ENCODE results near the gene RMND5B.
"Not testable (repeated sequence)": the region's sequence is repeated elsewhere in the genome, so short reads cannot be mapped to it uniquely, and the experiment has no call there.

RMND5B gene

GRCh38 chr5:178086266-178086665, 44.5 kb upstream of the RMND5B start:
- Histone ChIP-seq H2BK15ac (ENCODE audit: low read depth, poor library complexity, severe bottlenecking) (no peak overlapping the region), H3K4me3 (ENCODE audit: insufficient read depth in 1 of 2, low read depth in 1 of 2, low read length in 2 of 2) (no peak overlapping the region), H2AFZ (ENCODE audit: low read depth, low read length) (no peak overlapping the region), H3K79me1 (replicated peaks; ENCODE audit: low read length, poor library complexity, severe bottlenecking) (no peaks in the 10 kb centered on the region), H2BK5ac (ENCODE audit: low read depth, low read length, poor library complexity, severe bottlenecking) (no peak overlapping the region), H3K27me3 (ENCODE audit: control insufficient read depth in 1 of 2, insufficient read depth in 1 of 2, low read length in 2 of 2) (peaks cover 12 to 41% of the 10 kb centered on the region in 2 experiments), H3K4me1 (ENCODE audit: control insufficient read depth, insufficient read depth, low read depth, low read length) (peaks cover 2% of the 10 kb centered on the region), H2AK5ac (ENCODE audit: low read length, severe bottlenecking) (no peak overlapping the region), H3K23ac (ENCODE audit: low read length in 2 of 2) (no peak overlapping the region), H3K4me2 (ENCODE audit: low read length, poor library complexity, severe bottlenecking) (no peak overlapping the region), H3K36me3 (ENCODE audit: control insufficient read depth in 1 of 2, insufficient read depth in 2 of 2, low read depth in 1 of 2, low read length in 2 of 2) (no peaks in the 10 kb centered on the region), H4K91ac (ENCODE audit: low read length) (no peak overlapping the region), H3K9ac (ENCODE audit: low read length) (no peak overlapping the region), H3K14ac (ENCODE audit: low read length in 2 of 2) (no peak overlapping the region), H3K9me3 (ENCODE audit: control insufficient read depth, low read length) (peaks cover 5% of the 10 kb centered on the region), H3K27ac (ENCODE audit: low read length, poor library complexity, severe bottlenecking) (no peak overlapping the region), H2BK120ac (ENCODE audit: low read depth, low read length) (no peak overlapping the region), H2BK12ac (ENCODE audit: low read length in 2 of 2) (no peak overlapping the region), H4K8ac (ENCODE audit: low read length) (no peak overlapping the region), H3K18ac (ENCODE audit: low read depth in 1 of 2, low read length in 2 of 2) (no peak overlapping the region), H3K4ac (ENCODE audit: low read depth in 1 of 2, low read length in 2 of 2) (no peak overlapping the region)
- 59% methylated on average over 25 of the region's 25 CpGs for WGBS
- DNase-seq: no peak

- not testable (repeated sequence) for H3K9ac ChIP-seq (ENCODE audit: low read length); H2AK5ac ChIP-seq (ENCODE audit: low read length, severe bottlenecking); H3K79me1 ChIP-seq (replicated peaks; ENCODE audit: low read length, poor library complexity, severe bottlenecking); DNase-seq; H3K4me1 ChIP-seq (ENCODE audit: control insufficient read depth, insufficient read depth, low read depth, low read length); H2BK120ac ChIP-seq (ENCODE audit: low read depth, low read length); H3K4me2 ChIP-seq (ENCODE audit: low read length, poor library complexity, severe bottlenecking); H3K23ac ChIP-seq (ENCODE audit: low read length in 2 of 2); H4K8ac ChIP-seq (ENCODE audit: low read length); H3K14ac ChIP-seq (ENCODE audit: low read length in 2 of 2); H3K9me3 ChIP-seq (ENCODE audit: control insufficient read depth, low read length); H2AFZ ChIP-seq (ENCODE audit: low read depth, low read length); H2BK12ac ChIP-seq (ENCODE audit: low read length in 2 of 2); H2BK15ac ChIP-seq (ENCODE audit: low read depth, poor library complexity, severe bottlenecking); H3K4me3 ChIP-seq (ENCODE audit: insufficient read depth in 1 of 2, low read depth in 1 of 2, low read length in 2 of 2); H3K4ac ChIP-seq (ENCODE audit: low read depth in 1 of 2, low read length in 2 of 2); H4K91ac ChIP-seq (ENCODE audit: low read length); H3K36me3 ChIP-seq (ENCODE audit: control insufficient read depth in 1 of 2, insufficient read depth in 2 of 2, low read depth in 1 of 2, low read length in 2 of 2); H3K27ac ChIP-seq (ENCODE audit: low read length, poor library complexity, severe bottlenecking); H2BK5ac ChIP-seq (ENCODE audit: low read depth, low read length, poor library complexity, severe bottlenecking); H3K18ac ChIP-seq (ENCODE audit: low read depth in 1 of 2, low read length in 2 of 2)
- 94% methylated on average over 4 of the region's 5 CpGs for WGBS
- H3K27me3 ChIP-seq (ENCODE audit: control insufficient read depth in 1 of 2, insufficient read depth in 1 of 2, low read length in 2 of 2): peaks cover 12 to 34% of the 10 kb centered on the region in 2 experiments
Observed at GRCh38 chr5:178087199-178087598, 43.6 kb upstream of the RMND5B start.

- Histone ChIP-seq H3K27me3 (ENCODE audit: control insufficient read depth in 1 of 2, insufficient read depth in 1 of 2, low read length in 2 of 2) (peaks cover 6 to 7% of the 10 kb centered on the region in 2 experiments), H3K4me3 (ENCODE audit: insufficient read depth in 1 of 2, low read depth in 1 of 2, low read length in 2 of 2) (no peak overlapping the region), H3K23ac (ENCODE audit: low read length in 2 of 2) (no peak overlapping the region), H2BK12ac (ENCODE audit: low read length in 2 of 2) (no peak overlapping the region), H3K4me2 (ENCODE audit: low read length, poor library complexity, severe bottlenecking) (no peak overlapping the region), H2BK5ac (ENCODE audit: low read depth, low read length, poor library complexity, severe bottlenecking) (no peak overlapping the region), H3K9me3 (ENCODE audit: control insufficient read depth, low read length) (peaks cover 5% of the 10 kb centered on the region), H4K91ac (ENCODE audit: low read length) (no peak overlapping the region), H3K4ac (ENCODE audit: low read depth in 1 of 2, low read length in 2 of 2) (no peak overlapping the region), H3K9ac (ENCODE audit: low read length) (no peak overlapping the region), H3K18ac (ENCODE audit: low read depth in 1 of 2, low read length in 2 of 2) (no peak overlapping the region), H2BK120ac (ENCODE audit: low read depth, low read length) (no peak overlapping the region), H3K14ac (ENCODE audit: low read length in 2 of 2) (no peak overlapping the region), H4K8ac (ENCODE audit: low read length) (no peak overlapping the region), H2BK15ac (ENCODE audit: low read depth, poor library complexity, severe bottlenecking) (no peak overlapping the region), H3K36me3 (ENCODE audit: control insufficient read depth in 1 of 2, insufficient read depth in 2 of 2, low read depth in 1 of 2, low read length in 2 of 2) (no peaks in the 10 kb centered on the region), H3K4me1 (ENCODE audit: control insufficient read depth, insufficient read depth, low read depth, low read length) (peaks cover 2% of the 10 kb centered on the region), H3K79me1 (replicated peaks; ENCODE audit: low read length, poor library complexity, severe bottlenecking) (no peaks in the 10 kb centered on the region), H2AK5ac (ENCODE audit: low read length, severe bottlenecking) (no peak overlapping the region), H2AFZ (ENCODE audit: low read depth, low read length) (no peak overlapping the region), H3K27ac (ENCODE audit: low read length, poor library complexity, severe bottlenecking) (no peak overlapping the region)
- no peak for DNase-seq
- 84% methylated on average over 6 of the region's 6 CpGs for WGBS
Observed at GRCh38 chr5:178090856-178091255, 40.0 kb upstream of the RMND5B start.

- 89% methylated on average over 1 of the region's 2 CpGs for WGBS
- Histone ChIP-seq H3K27me3 (ENCODE audit: control insufficient read depth in 1 of 2, insufficient read depth in 1 of 2, low read length in 2 of 2) (no peaks in the 10 kb centered on the region), H2AK5ac (ENCODE audit: low read length, severe bottlenecking) (no peak overlapping the region), H3K36me3 (ENCODE audit: control insufficient read depth in 1 of 2, insufficient read depth in 2 of 2, low read depth in 1 of 2, low read length in 2 of 2) (no peaks in the 10 kb centered on the region), H3K9ac (ENCODE audit: low read length) (no peak overlapping the region), H3K4me2 (ENCODE audit: low read length, poor library complexity, severe bottlenecking) (no peak overlapping the region), H3K18ac (ENCODE audit: low read depth in 1 of 2, low read length in 2 of 2) (no peak overlapping the region), H3K79me1 (replicated peaks; ENCODE audit: low read length, poor library complexity, severe bottlenecking) (no peaks in the 10 kb centered on the region), H2AFZ (ENCODE audit: low read depth, low read length) (no peak overlapping the region), H3K23ac (ENCODE audit: low read length in 2 of 2) (no peak overlapping the region), H3K4me1 (ENCODE audit: control insufficient read depth, insufficient read depth, low read depth, low read length) (no peaks in the 10 kb centered on the region), H2BK120ac (ENCODE audit: low read depth, low read length) (no peak overlapping the region), H3K14ac (ENCODE audit: low read length in 2 of 2) (no peak overlapping the region), H4K8ac (ENCODE audit: low read length) (no peak overlapping the region), H3K4me3 (ENCODE audit: insufficient read depth in 1 of 2, low read depth in 1 of 2, low read length in 2 of 2) (no peak overlapping the region), H3K9me3 (ENCODE audit: control insufficient read depth, low read length) (peaks cover 5% of the 10 kb centered on the region), H4K91ac (ENCODE audit: low read length) (no peak overlapping the region), H2BK15ac (ENCODE audit: low read depth, poor library complexity, severe bottlenecking) (no peak overlapping the region), H2BK5ac (ENCODE audit: low read depth, low read length, poor library complexity, severe bottlenecking) (no peak overlapping the region), H2BK12ac (ENCODE audit: low read length in 2 of 2) (no peak overlapping the region), H3K27ac (ENCODE audit: low read length, poor library complexity, severe bottlenecking) (no peak overlapping the region), H3K4ac (ENCODE audit: low read depth in 1 of 2, low read length in 2 of 2) (no peak overlapping the region)
- no peak for DNase-seq
Observed at GRCh38 chr5:178093134-178093533, 37.7 kb upstream of the RMND5B start.

All from mesenchymal stem cell (in vitro differentiated cells and primary cell).